ENCODE data around the gene TNFRSF19.

Gene TNFRSF19

GRCh38 chr13:23688336-23688735 is 118.1 kb downstream of the TNFRSF19 start:
- H3K27ac ChIP-seq = no peak overlapping the region
- TF ChIP-seq POLR2AphosphoS5 (IDR thresholded peaks at IDR 0.05; ENCODE audit: borderline replicate concordance, low read depth, low read length) = no peak
- no peaks in the 10 kb centered on the region for H3K36me3 ChIP-seq (ENCODE audit: insufficient read depth, low read length)
- no peaks in the 10 kb centered on the region for H3K9me3 ChIP-seq (ENCODE audit: low read depth, low read length)
- H3K9ac ChIP-seq (ENCODE audit: insufficient read length) = no peak overlapping the region
- DNase-seq (ENCODE audit: low read depth, low spot score) = no peak
- no peak overlapping the region for H3K4me3 ChIP-seq

- H3K9me3 ChIP-seq (ENCODE audit: low read depth, low read length) = no peaks in the 10 kb centered on the region
- no peak overlapping the region for H3K27ac ChIP-seq
- DNase-seq (ENCODE audit: low read depth, low spot score) = no peak
- H3K4me3 ChIP-seq = no peak overlapping the region
- no peak overlapping the region for H3K9ac ChIP-seq (ENCODE audit: insufficient read length)
- no peak for TF ChIP-seq EZH2 (IDR thresholded peaks at IDR 0.05)
- no peaks in the 10 kb centered on the region for H3K36me3 ChIP-seq (ENCODE audit: insufficient read depth, low read length)
Measured at GRCh38 chr13:23690668-23691067, 120.5 kb downstream of the TNFRSF19 start.

- Histone ChIP-seq H3K27ac (no peak overlapping the region), H3K4me3 (no peak overlapping the region)
- DNase-seq (ENCODE audit: low read depth, low spot score) = no peak
Measured at GRCh38 chr13:23692816-23693215, 122.6 kb downstream of the TNFRSF19 start.

GRCh38 chr13:23695196-23695595 is 125.0 kb downstream of the TNFRSF19 start:
- H3K4me3 ChIP-seq = no peak overlapping the region
- H3K9me3 ChIP-seq (ENCODE audit: low read depth, low read length) = no peaks in the 10 kb centered on the region
- TF ChIP-seq POLR2AphosphoS5 (IDR thresholded peaks at IDR 0.05; ENCODE audit: borderline replicate concordance, low read depth, low read length) (no peak), EZH2 (IDR thresholded peaks at IDR 0.05) (no peak), FOXP2 (optimal IDR thresholded peaks at IDR 0.05; ENCODE audit: control extremely low read depth, extremely low read length, insufficient read depth) (no peak)
- no peaks in the 10 kb centered on the region for H3K36me3 ChIP-seq (ENCODE audit: insufficient read depth, low read length)
- no peak for DNase-seq (ENCODE audit: low read depth, low spot score)
- H3K9ac ChIP-seq (ENCODE audit: insufficient read length) = no peak overlapping the region
- no peak overlapping the region for H3K27ac ChIP-seq

More at GRCh38 chr13:23692816-23693215, 122.6 kb downstream of the TNFRSF19 start:
- TF ChIP-seq POLR2AphosphoS5 (IDR thresholded peaks at IDR 0.05; ENCODE audit: borderline replicate concordance, low read depth, low read length) (no peak), EZH2 (IDR thresholded peaks at IDR 0.05) (no peak), FOXP2 (optimal IDR thresholded peaks at IDR 0.05; ENCODE audit: control extremely low read depth, extremely low read length, insufficient read depth) (no peak)
- Histone ChIP-seq H3K36me3 (ENCODE audit: insufficient read depth, low read length) (no peaks in the 10 kb centered on the region), H3K9ac (ENCODE audit: insufficient read length) (no peak overlapping the region), H3K9me3 (ENCODE audit: low read depth, low read length) (no peaks in the 10 kb centered on the region)

GRCh38 chr13:23695711-23696464 is 125.7 kb downstream of the TNFRSF19 start:
- TF ChIP-seq POLR2AphosphoS5 (IDR thresholded peaks at IDR 0.05; ENCODE audit: borderline replicate concordance, low read depth, low read length) (no peak), EZH2 (IDR thresholded peaks at IDR 0.05) (no peak), FOXP2 (optimal IDR thresholded peaks at IDR 0.05; ENCODE audit: control extremely low read depth, extremely low read length, insufficient read depth) (no peak)
- no peak overlapping the region for H3K9ac ChIP-seq (ENCODE audit: insufficient read length)
- no peak overlapping the region for H3K27ac ChIP-seq
- no peaks in the 10 kb centered on the region for H3K9me3 ChIP-seq (ENCODE audit: low read depth, low read length)
- no peak for DNase-seq (ENCODE audit: low read depth, low spot score)
- H3K36me3 ChIP-seq (ENCODE audit: insufficient read depth, low read length) = no peaks in the 10 kb centered on the region
- H3K4me3 ChIP-seq = no peak overlapping the region

- no peak for DNase-seq (ENCODE audit: low read depth, low spot score)
- no peak overlapping the region for H3K27ac ChIP-seq
- H3K9ac ChIP-seq (ENCODE audit: insufficient read length) = no peak overlapping the region
- no peak overlapping the region for H3K4me3 ChIP-seq
- no peaks in the 10 kb centered on the region for H3K9me3 ChIP-seq (ENCODE audit: low read depth, low read length)
- no peaks in the 10 kb centered on the region for H3K36me3 ChIP-seq (ENCODE audit: insufficient read depth, low read length)
- no peak for TF ChIP-seq FOXP2 (optimal IDR thresholded peaks at IDR 0.05; ENCODE audit: control extremely low read depth, extremely low read length, insufficient read depth)
- no peak for TF ChIP-seq POLR2AphosphoS5 (IDR thresholded peaks at IDR 0.05; ENCODE audit: borderline replicate concordance, low read depth, low read length)
- TF ChIP-seq EZH2 (IDR thresholded peaks at IDR 0.05) = no peak
Measured at GRCh38 chr13:23696610-23697009, 126.4 kb downstream of the TNFRSF19 start.

GRCh38 chr13:23697772-23698313 is 127.6 kb downstream of the TNFRSF19 start:
- H3K9ac ChIP-seq (ENCODE audit: insufficient read length) = no peak overlapping the region
- no peak overlapping the region for H3K4me3 ChIP-seq
- no peak for DNase-seq (ENCODE audit: low read depth, low spot score)
- TF ChIP-seq FOXP2 (optimal IDR thresholded peaks at IDR 0.05; ENCODE audit: control extremely low read depth, extremely low read length, insufficient read depth) (no peak), POLR2AphosphoS5 (IDR thresholded peaks at IDR 0.05; ENCODE audit: borderline replicate concordance, low read depth, low read length) (no peak), EZH2 (IDR thresholded peaks at IDR 0.05) (no peak)
- no peaks in the 10 kb centered on the region for H3K9me3 ChIP-seq (ENCODE audit: low read depth, low read length)
- H3K36me3 ChIP-seq (ENCODE audit: insufficient read depth, low read length) = no peaks in the 10 kb centered on the region
- no peak overlapping the region for H3K27ac ChIP-seq

- no peak for DNase-seq (ENCODE audit: low read depth, low spot score)
- no peak for TF ChIP-seq POLR2AphosphoS5 (IDR thresholded peaks at IDR 0.05; ENCODE audit: borderline replicate concordance, low read depth, low read length)
- TF ChIP-seq FOXP2 (optimal IDR thresholded peaks at IDR 0.05; ENCODE audit: control extremely low read depth, extremely low read length, insufficient read depth) = no peak
- TF ChIP-seq EZH2 (IDR thresholded peaks at IDR 0.05) = no peak
- H3K9me3 ChIP-seq (ENCODE audit: low read depth, low read length) = no peaks in the 10 kb centered on the region
- no peak overlapping the region for H3K27ac ChIP-seq
- no peak overlapping the region for H3K4me3 ChIP-seq
- H3K36me3 ChIP-seq (ENCODE audit: insufficient read depth, low read length) = no peaks in the 10 kb centered on the region
- no peak overlapping the region for H3K9ac ChIP-seq (ENCODE audit: insufficient read length)
Measured at GRCh38 chr13:23699271-23699670, 129.1 kb downstream of the TNFRSF19 start.

GRCh38 chr13:23701186-23701585 is 131.0 kb downstream of the TNFRSF19 start:
- H3K9ac ChIP-seq (ENCODE audit: insufficient read length) = no peak overlapping the region
- no peak overlapping the region for H3K4me3 ChIP-seq
- no peak overlapping the region for H3K27ac ChIP-seq
- TF ChIP-seq POLR2AphosphoS5 (IDR thresholded peaks at IDR 0.05; ENCODE audit: borderline replicate concordance, low read depth, low read length) (no peak), EZH2 (IDR thresholded peaks at IDR 0.05) (no peak), FOXP2 (optimal IDR thresholded peaks at IDR 0.05; ENCODE audit: control extremely low read depth, extremely low read length, insufficient read depth) (no peak)
- no peaks in the 10 kb centered on the region for H3K36me3 ChIP-seq (ENCODE audit: insufficient read depth, low read length)
- no peak for DNase-seq (ENCODE audit: low read depth, low spot score)
- no peaks in the 10 kb centered on the region for H3K9me3 ChIP-seq (ENCODE audit: low read depth, low read length)
